ENCODE data around the gene TSC22D2.

DNA sequence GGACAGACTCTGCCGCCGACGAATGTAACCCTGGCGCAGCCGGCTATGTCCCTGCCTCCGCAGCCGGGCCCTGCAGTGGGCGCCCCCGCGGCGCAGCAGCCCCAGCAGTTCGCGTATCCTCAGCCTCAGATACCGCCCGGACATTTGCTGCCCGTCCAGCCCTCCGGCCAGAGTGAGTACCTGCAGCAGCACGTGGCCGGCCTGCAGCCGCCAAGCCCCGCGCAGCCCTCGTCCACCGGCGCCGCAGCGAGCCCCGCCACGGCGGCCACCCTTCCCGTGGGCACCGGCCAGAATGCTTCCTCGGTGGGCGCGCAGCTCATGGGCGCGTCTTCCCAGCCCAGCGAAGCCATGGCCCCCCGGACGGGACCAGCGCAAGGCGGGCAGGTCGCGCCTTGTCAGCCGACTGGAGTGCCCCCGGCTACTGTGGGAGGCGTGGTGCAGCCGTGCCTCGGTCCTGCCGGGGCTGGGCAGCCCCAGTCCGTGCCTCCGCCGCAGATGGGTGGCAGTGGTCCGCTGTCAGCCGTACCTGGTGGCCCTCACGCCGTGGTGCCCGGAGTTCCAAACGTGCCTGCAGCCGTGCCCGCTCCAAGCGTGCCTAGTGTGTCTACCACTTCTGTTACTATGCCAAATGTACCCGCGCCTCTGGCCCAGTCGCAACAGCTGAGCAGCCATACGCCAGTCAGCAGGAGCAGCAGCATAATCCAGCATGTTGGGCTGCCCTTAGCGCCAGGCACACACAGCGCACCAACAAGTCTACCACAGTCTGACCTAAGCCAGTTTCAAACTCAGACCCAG is 2.4 kb downstream of the TSC22D2 start:
- TF ChIP-seq, protein P1, sequence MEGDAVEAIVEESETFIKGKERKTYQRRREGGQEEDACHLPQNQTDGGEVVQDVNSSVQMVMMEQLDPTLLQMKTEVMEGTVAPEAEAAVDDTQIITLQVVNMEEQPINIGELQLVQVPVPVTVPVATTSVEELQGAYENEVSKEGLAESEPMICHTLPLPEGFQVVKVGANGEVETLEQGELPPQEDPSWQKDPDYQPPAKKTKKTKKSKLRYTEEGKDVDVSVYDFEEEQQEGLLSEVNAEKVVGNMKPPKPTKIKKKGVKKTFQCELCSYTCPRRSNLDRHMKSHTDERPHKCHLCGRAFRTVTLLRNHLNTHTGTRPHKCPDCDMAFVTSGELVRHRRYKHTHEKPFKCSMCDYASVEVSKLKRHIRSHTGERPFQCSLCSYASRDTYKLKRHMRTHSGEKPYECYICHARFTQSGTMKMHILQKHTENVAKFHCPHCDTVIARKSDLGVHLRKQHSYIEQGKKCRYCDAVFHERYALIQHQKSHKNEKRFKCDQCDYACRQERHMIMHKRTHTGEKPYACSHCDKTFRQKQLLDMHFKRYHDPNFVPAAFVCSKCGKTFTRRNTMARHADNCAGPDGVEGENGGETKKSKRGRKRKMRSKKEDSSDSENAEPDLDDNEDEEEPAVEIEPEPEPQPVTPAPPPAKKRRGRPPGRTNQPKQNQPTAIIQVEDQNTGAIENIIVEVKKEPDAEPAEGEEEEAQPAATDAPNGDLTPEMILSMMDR (IDR thresholded peaks at IDR 0.05) = no peak
- TF ChIP-seq POLR2AphosphoS5 (IDR thresholded peaks at IDR 0.05) (no peak), POLR2A (IDR thresholded peaks at IDR 0.05) (no peak), EP300 (IDR thresholded peaks at IDR 0.05) (no peak)
